Measurements from ENCODE around the gene ATP5MG. TPM values are rescaled to one million over a fixed set of nuclear protein-coding genes. Genes with fewer than 3 reads are reported as not detected.

The ATP5MG gene
- total RNA-seq = 52.5 and 121 TPM in 2 replicates

GRCh38 chr11:118401151-118401879 lies at the start of gene ATP5MG:
ATP5MG (plus strand) TSS chr11:118401606; CDS start chr11:118401666, 60 bp downstream.

GRCh38 chr11:118359295-118359958 lies 42.0 kb upstream of the ATP5MG start, which contains the start of gene UBE4A:
UBE4A (plus strand) TSS chr11:118359600; CDS start chr11:118365081, 5,481 bp downstream.

GRCh38 chr11:118435893-118436624 lies 34.7 kb downstream of the ATP5MG start, which contains the start of gene KMT2A:
KMT2A (plus strand) TSS chr11:118436492; CDS start chr11:118436513, 21 bp downstream.

Other genes starting within 250 kb of the ATP5MG start
- 0.68 and 2.6 TPM in 2 replicates for gene SCN4B, start 248.8 kb upstream of the ATP5MG start, total RNA-seq
- under 0.01 and 0.57 TPM in 2 replicates for gene SCN2B, start 225.0 kb upstream of the ATP5MG start, total RNA-seq
- gene JAML, start 176.6 kb upstream of the ATP5MG start, total RNA-seq = not detected in 2 replicates
- 44.3 and 64.3 TPM in 2 replicates for gene MPZL3, start 149.2 kb upstream of the ATP5MG start, total RNA-seq
- gene MPZL2, start 137.3 kb upstream of the ATP5MG start, total RNA-seq = 48.2 and 140 TPM in 2 replicates
- gene CD3E, start 96.9 kb upstream of the ATP5MG start, total RNA-seq = 0.07 TPM in 1 of 2 replicates, not detected in the other
- gene CD3D, start 58.9 kb upstream of the ATP5MG start, total RNA-seq = not detected in 2 replicates
- not detected in 2 replicates for gene CD3G, start 57.3 kb upstream of the ATP5MG start, total RNA-seq
- gene UBE4A, start 42.0 kb upstream of the ATP5MG start, total RNA-seq = 24.3 and 32.5 TPM in 2 replicates
- 17.1 and 44.8 TPM in 2 replicates for gene KMT2A, start 34.9 kb downstream of the ATP5MG start, total RNA-seq
- 0.68 and 1.3 TPM in 2 replicates for gene TTC36, start 125.9 kb downstream of the ATP5MG start, total RNA-seq
- 14.4 and 40.4 TPM in 2 replicates for gene TMEM25, start 129.6 kb downstream of the ATP5MG start, total RNA-seq
- 19.1 and 27.6 TPM in 2 replicates for gene IFT46, start 164.3 kb downstream of the ATP5MG start, total RNA-seq
- gene ARCN1, start 170.8 kb downstream of the ATP5MG start, total RNA-seq = 99.5 and 127 TPM in 2 replicates
- 12.3 and 38.2 TPM in 2 replicates for gene PHLDB1, start 206.0 kb downstream of the ATP5MG start, total RNA-seq

Measured in nasal cavity respiratory epithelium epithelial cell of viscerocranial mucosa (primary cell).